T-cell (primary cell): ENCODE results near the gene KRTAP12-4. TPM values are rescaled to one million over a fixed set of nuclear protein-coding genes. Genes with fewer than 3 reads are reported as not detected.

Experiments
- ATAC-seq, 4 experiments: fragments of 200-7000 bp in 3 of 4; fragments of 150-1000 bp in 1 of 4; cut with Tn5 transposase; replicated peaks in 1 of 4; 1 replicate in 3 of 4; 2 replicates in 1 of 4; pipeline ENCODE4 v1.10.0; 2021; ENCODE audit warnings: moderate library complexity in 3 of 4, mild to moderate bottlenecking in 2 of 4, moderate number of reproducible peaks in 1 of 4
- CTCF ChIA-PET, 2 donors: fragments of 300-600 bp; sonication (Branson Sonifier 250); formaldehyde crosslinking; loops; one replicate each; lab custom pipeline; 2022; ENCODE audit warnings: antibody characterized with exemption in 2 of 2; lab: Charles Lee
- POLR2A ChIA-PET, 2 donors: fragments of 300-600 bp; sonication (Branson Sonifier 250); formaldehyde crosslinking; loops; one replicate each; lab custom pipeline; 2022; ENCODE audit warnings: antibody characterized with exemption in 2 of 2; lab: Charles Lee
- DNase-seq, 35 experiments: peaks; one replicate each; pipeline versions ENCODE4 v3.0.0 to v3.0.0-alpha.2; 2013 to 2023
- H3K27ac ChIP-seq: one replicate; pipeline ENCODE4 v1.5.1; 2013; ENCODE audit warnings: low read length
- H3K27me3 ChIP-seq, 2 experiments: replicated peaks in 1 of 2; 1 replicate in 1 of 2; 2 replicates in 1 of 2; pipeline versions ENCODE4 v1.6.1 to v1.7.0; 2013; ENCODE audit warnings: low read length in 1 of 2, mixed read lengths in 1 of 2; ENCODE audit not compliant: control insufficient read depth in 2 of 2, insufficient read depth in 2 of 2; ENCODE audit errors: extremely low read depth in 1 of 2
- H3K36me3 ChIP-seq, 2 donors: 1 replicate in 1 of 2; 2 replicates in 1 of 2; pipeline versions ENCODE4 v1.6.1 to v1.7.0; 2013; ENCODE audit warnings: low read length in 1 of 2; ENCODE audit not compliant: control insufficient read depth in 2 of 2, insufficient read depth in 1 of 2; ENCODE audit errors: extremely low read depth in 1 of 2
- H3K4me1 ChIP-seq, 2 experiments: 1 replicate in 1 of 2; 2 replicates in 1 of 2; pipeline versions ENCODE4 v1.6.1 to v1.7.0; 2013; ENCODE audit warnings: low read length in 2 of 2, mixed read lengths in 1 of 2; ENCODE audit not compliant: insufficient read depth in 2 of 2, control insufficient read depth in 1 of 2; ENCODE audit errors: extremely low read depth in 1 of 2
- H3K4me3 ChIP-seq, 2 donors: 1 replicate in 1 of 2; 2 replicates in 1 of 2; pipeline versions ENCODE4 v1.5.1 to v1.7.0; 2013; ENCODE audit warnings: mild to moderate bottlenecking in 2 of 2, low read length in 1 of 2, moderate library complexity in 1 of 2; ENCODE audit not compliant: control insufficient read depth in 1 of 2; ENCODE audit errors: extremely low read depth in 1 of 2
- H3K9me3 ChIP-seq: 2 replicates; pipeline ENCODE4 v1.7.0; 2013
- H3K27ac Mint-ChIP-seq, 2 donors: one replicate each; pipeline ENCODE4 v1.8.0; 2020 to 2021; ENCODE audit warnings: mild to moderate bottlenecking in 2 of 2, mixed read lengths in 2 of 2
- H3K27me3 Mint-ChIP-seq, 2 donors: one replicate each; pipeline ENCODE4 v1.8.0; 2021 to 2022; ENCODE audit warnings: mixed read lengths in 2 of 2
- H3K36me3 Mint-ChIP-seq: one replicate; pipeline ENCODE4 v1.8.0; 2021; ENCODE audit warnings: mixed read lengths
- H3K4me1 Mint-ChIP-seq, 3 donors: one replicate each; pipeline ENCODE4 v1.8.0; 2020 to 2022; ENCODE audit warnings: mixed read lengths in 3 of 3, mild to moderate bottlenecking in 1 of 3
- H3K4me3 Mint-ChIP-seq, 3 donors: one replicate each; pipeline ENCODE4 v1.8.0; 2020 to 2022; ENCODE audit warnings: mild to moderate bottlenecking in 3 of 3, mixed read lengths in 3 of 3, moderate library complexity in 3 of 3
- H3K9me3 Mint-ChIP-seq, 3 donors: one replicate each; pipeline ENCODE4 v1.8.0; 2020 to 2022; ENCODE audit warnings: mixed read lengths in 3 of 3
- WGBS: methylation state at CpG from one replicate; pipeline ENCODE4 v1.1.5; 2013; ENCODE audit warnings: missing lambda C conversion rate; ENCODE audit not compliant: insufficient coverage; 5-methylcytosine and 5-hydroxymethylcytosine counted together
- total RNA-seq, 35 experiments: library from RNA in 6 of 35; stranded (reverse) in 6 of 35; fragments of 120-200 nt in 1 of 35; gene quantifications; one replicate each; pipeline versions ENCODE4 v1.2.1 to v1.2.4 and lab custom pipeline; 2013 to 2026

The KRTAP12-4 gene, protein sequence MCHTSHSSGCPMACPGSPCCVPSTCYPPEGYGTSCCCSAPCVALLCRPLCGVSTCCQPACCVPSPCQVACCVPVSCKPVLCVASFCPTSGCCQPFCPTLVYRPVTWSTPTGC
- total RNA-seq = not detected
- total RNA-seq (2013) = not detected
- 0 to 0.08 (median 0) reads per million in 29 experiments for total RNA-seq (lab: John Stamatoyannopoulos, UW)

DNA sequence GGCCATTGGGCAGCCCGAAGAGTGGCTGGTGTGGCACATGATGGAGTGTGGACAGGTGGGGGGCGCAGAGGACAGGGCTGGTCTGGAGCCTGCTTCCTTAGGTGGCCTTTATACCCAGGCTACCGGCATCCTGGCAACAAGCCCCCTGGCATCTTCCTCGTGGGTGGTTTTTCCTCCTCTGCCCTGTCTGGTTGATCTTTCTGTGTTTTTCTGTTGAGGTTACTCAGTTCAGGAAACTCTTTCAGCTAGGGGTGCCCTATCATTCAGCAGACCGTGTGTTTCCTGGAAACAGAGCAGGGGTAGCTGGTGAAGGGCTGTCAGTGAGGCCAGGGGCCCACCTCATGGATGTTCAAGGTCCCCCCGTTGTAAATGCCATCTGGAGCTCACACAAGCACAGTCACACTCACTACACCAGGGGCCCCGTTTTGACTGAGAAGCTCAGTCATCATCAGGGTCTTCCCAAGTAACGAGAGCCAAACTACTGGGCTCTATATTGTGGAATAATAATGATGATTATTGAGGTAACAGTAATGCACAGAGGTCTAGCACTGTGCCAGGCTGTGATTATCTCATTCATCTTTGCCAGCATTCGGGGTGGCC lies at the start of gene KRTAP12-4:
KRTAP12-4 (minus strand) TSS at position 84 of the 600 bp plus-strand sequence; CDS start at position 39, 45 bp downstream.
- Histone ChIP-seq H3K4me1 (peaks cover 0 to 66% of the 10 kb centered on the region in 2 experiments), H3K36me3 (no peaks in the 10 kb centered on the region), H3K9me3 (no peaks in the 10 kb centered on the region), H3K27me3 (no peaks in the 10 kb centered on the region), H3K27ac (peak within 1 kb of the TSS; percentile 82), H3K4me3 (no peak within 1 kb of the TSS)
- H3K9me3 Mint-ChIP-seq = peaks cover 10 to 16% (median 14%) of the 10 kb centered on the region in 3 donors
- peaks cover 14% of the 10 kb centered on the region for H3K36me3 Mint-ChIP-seq
- DNase-seq (peak in 3 of 35 experiments; percentile 19 to 40 (median 24)), ATAC-seq (peak in 1 of 4 experiments; percentile 19)
- peak within 1 kb of the TSS; percentile 82 to 92 for H3K27ac Mint-ChIP-seq
- 50% methylated on average over 2 of the region's 9 CpGs for WGBS
- H3K4me1 Mint-ChIP-seq = peaks cover 55 to 70% (median 61%) of the 10 kb centered on the region in 3 donors
- ChIA-PET POLR2A (no interaction called here), CTCF (interaction anchor here in 1 of 2 donors (1.0 kb wide), 1 partner anchor 36 kb away, joined by 4 read pairs; no protein-coding TSS in a partner anchor)
- no peaks in the 10 kb centered on the region for H3K27me3 Mint-ChIP-seq
- H3K4me3 Mint-ChIP-seq = peak within 1 kb of the TSS; percentile 21 to 65 (median 25)

DNA sequence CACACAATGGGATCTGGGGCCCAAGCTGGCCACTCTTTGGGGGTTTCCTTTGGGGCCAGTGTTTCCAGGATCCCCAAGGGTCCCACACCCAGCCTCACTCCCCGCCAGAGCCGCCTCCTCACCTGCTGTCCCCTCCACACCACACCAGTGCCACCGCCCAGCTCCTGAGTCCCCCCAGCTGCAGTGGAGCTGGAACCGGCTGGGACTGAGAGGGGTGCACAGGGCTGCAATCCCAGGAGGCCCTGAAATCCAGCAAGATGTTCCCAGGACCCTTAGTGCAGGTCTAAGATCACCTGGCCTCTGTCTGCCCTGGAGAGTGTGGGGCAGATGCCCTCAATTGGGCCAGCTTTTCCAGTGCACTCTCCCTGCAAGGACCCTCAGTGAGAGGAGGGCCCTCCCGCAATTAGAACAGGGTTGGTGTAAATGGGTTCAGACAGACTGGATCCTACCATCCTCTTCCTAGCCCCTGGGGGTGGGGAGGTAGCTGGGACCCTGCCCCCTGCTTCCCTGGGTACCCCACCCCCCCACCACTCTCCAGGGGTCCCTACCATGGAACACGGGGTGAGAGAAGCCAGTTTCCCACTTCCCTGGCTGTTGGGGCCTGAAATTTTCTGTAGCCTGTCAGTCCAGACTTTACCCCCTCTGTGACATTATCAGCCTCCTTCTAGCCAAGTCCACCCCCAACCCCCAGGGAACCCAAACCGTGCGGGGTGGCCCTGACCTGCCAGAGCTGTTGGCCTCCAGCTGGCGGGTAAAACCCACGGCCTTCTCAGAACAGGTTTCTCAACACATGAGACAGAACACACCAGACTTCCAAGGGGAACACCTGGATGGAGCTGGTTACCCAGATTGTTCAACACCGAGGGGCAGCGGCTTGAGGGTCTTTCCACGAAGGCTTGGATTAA lies 49.5 kb upstream of the KRTAP12-4 start:
- H3K9me3 Mint-ChIP-seq = peaks cover 0 to 8% (median 6%) of the 10 kb centered on the region in 3 donors
- WGBS = 51% methylated on average over 9 of the region's 13 CpGs

DNA sequence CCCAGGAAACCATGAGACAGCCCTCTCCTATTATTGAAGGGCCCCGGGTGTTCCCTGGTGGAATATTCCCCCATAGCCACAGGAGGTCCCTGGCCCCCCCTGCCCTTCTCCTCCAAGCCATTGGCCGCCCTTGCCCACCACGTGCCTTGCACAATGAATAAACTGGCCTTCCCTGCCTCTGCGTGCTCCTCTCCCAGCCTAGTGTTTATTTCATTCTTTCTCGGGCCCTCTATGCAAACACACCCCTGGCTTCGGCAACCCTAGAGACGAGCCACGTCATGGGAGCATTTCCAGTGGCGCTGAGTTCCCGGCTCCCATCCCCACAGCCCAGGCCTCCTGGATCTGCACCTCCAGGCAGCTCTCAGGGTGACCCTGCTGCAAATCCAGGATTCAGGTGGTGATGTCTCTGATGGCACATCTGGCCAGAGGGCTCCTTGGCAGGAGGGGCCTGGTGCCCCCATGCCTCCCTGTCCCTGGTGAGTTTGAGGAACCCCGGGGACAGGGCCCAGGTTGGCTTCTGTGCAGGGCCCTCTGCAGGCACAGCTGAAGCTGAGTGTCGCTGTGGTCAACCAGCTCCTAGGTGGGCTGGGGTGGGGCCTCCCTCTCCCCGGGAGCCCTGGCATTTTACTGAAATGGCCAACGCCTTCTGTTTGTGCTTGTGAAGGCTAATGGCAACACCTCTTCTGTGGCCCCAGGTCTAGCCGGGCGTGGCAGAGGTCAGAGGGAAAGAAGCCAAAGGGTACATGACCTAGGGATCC lies 48.7 kb upstream of the KRTAP12-4 start:
- Mint-ChIP-seq H3K4me3 (no peak overlapping the region), H3K4me1 (peaks cover 0 to 10% (median 2%) of the 10 kb centered on the region in 3 donors), H3K36me3 (peaks cover 8% of the 10 kb centered on the region), H3K27ac (no peak overlapping the region), H3K9me3 (peaks cover 0 to 8% (median 6%) of the 10 kb centered on the region in 3 donors), H3K27me3 (peaks cover 58 to 87% of the 10 kb centered on the region in 2 donors)
- Histone ChIP-seq H3K4me1 (peaks cover 0 to 17% of the 10 kb centered on the region in 2 experiments), H3K36me3 (no peaks in the 10 kb centered on the region), H3K9me3 (no peaks in the 10 kb centered on the region), H3K27ac (no peak overlapping the region), H3K4me3 (no peak overlapping the region), H3K27me3 (peaks cover 15 to 94% of the 10 kb centered on the region in 2 experiments)
- ChIA-PET POLR2A (no interaction called here), CTCF (no interaction called here)
- DNase-seq = peak in 2 of 35 experiments; percentile 2 to 14
- 58% methylated on average over 12 of the region's 16 CpGs for WGBS
- no peak for ATAC-seq

More for the DNA sequence above, 49.5 kb upstream of the KRTAP12-4 start:
- Histone ChIP-seq H3K27ac (no peak overlapping the region), H3K27me3 (peaks cover 16 to 94% of the 10 kb centered on the region in 2 experiments), H3K4me1 (peaks cover 0 to 23% of the 10 kb centered on the region in 2 experiments), H3K36me3 (no peaks in the 10 kb centered on the region), H3K4me3 (no peak overlapping the region), H3K9me3 (no peaks in the 10 kb centered on the region)
- peaks cover 8% of the 10 kb centered on the region for H3K36me3 Mint-ChIP-seq
- ATAC-seq (no peak), DNase-seq (peak in 2 of 35 experiments; percentile 4 to 18)
- ChIA-PET CTCF (no interaction called here), POLR2A (no interaction called here)
- peaks cover under 1 to 15% (median 4%) of the 10 kb centered on the region in 3 donors for H3K4me1 Mint-ChIP-seq
- peaks cover 57 to 86% of the 10 kb centered on the region in 2 donors for H3K27me3 Mint-ChIP-seq
- H3K4me3 Mint-ChIP-seq = no peak overlapping the region
- no peak overlapping the region for H3K27ac Mint-ChIP-seq

DNA sequence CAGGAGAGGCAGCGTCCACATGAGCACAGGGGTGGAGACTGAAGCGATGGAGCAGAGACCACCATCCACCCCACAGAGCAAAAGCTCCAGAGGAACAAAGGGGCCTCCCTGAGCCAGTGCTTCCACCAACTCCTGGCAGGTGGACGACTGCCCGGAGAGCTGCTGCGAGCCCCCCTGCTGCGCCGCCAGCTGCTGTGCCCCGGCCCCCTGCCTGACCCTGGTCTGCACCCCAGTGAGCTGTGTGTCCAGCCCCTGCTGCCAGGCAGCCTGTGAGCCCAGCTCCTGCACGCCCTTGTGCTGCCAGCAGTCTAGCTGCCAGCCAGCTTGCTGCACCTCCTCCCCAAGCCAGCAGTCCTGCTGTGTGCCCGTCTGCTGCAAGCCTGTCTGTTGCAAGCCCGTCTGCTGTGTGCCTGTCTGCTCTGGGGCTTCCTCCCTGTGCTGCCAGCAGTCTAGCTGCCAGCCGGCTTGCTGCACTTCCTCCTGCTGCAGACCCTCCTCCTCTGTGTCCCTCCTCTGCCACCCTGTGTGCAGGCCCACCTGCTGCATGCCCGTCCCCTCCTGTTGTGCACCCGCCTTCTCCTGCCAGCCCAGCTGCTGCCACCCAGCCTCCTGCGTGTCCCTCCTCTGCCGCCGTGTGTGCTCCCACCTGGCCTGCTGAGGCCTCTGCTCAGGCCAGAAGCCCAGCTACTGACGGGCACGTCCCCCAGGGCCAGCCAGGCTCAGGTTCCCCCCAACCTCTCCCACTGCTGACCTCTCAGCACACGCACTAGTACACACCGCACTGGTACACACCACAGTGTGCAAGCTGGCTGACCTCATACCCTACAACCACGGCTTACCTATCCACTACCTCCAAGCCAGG lies 47.9 kb upstream of the KRTAP12-4 start:
- ChIA-PET POLR2A (no interaction called here), CTCF (no interaction called here)
- H3K27ac Mint-ChIP-seq = no peak overlapping the region
- H3K36me3 ChIP-seq = no peaks in the 10 kb centered on the region
- H3K9me3 Mint-ChIP-seq = peaks cover 0 to 8% (median 6%) of the 10 kb centered on the region in 3 donors
- H3K36me3 Mint-ChIP-seq = peaks cover 8% of the 10 kb centered on the region
- peaks cover 66 to 87% of the 10 kb centered on the region in 2 donors for H3K27me3 Mint-ChIP-seq
- no peak overlapping the region for H3K4me3 ChIP-seq
- H3K27ac ChIP-seq = no peak overlapping the region
- peaks cover 0 to 13% (median 6%) of the 10 kb centered on the region in 3 donors for H3K4me1 Mint-ChIP-seq
- DNase-seq = peak in 2 of 35 experiments; percentile 5 to 9
- H3K27me3 ChIP-seq = peaks cover 13 to 94% of the 10 kb centered on the region in 2 experiments
- H3K9me3 ChIP-seq = no peaks in the 10 kb centered on the region
- WGBS = 77% methylated on average over 20 of the region's 22 CpGs
- ATAC-seq = no peak
- H3K4me1 ChIP-seq = peaks cover 0 to 14% of the 10 kb centered on the region in 2 experiments
- no peak overlapping the region for H3K4me3 Mint-ChIP-seq

DNA sequence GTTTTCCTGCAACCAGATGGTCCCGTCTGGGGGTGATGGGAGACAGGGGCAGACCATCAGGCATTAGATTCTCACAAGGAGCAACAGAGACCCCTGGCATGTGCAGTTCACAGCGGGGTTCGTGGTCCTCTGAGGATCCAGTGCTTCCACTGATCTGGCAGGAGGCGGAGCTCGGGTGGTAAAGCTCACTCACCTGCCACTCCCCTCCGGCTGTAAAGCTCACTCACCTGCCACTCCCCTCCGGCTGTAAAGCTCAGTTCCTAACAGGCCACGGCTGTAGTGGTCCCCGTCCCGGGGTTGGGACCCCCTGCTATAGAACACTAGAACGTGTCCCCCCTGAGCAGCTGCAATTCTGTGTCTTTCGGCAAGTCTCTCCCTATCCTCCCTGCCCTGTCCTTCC lies 47.1 kb upstream of the KRTAP12-4 start:
- ATAC-seq (no peak), DNase-seq (no peak)
- ChIA-PET POLR2A (no interaction called here), CTCF (no interaction called here)
- 48% methylated on average over 9 of the region's 12 CpGs for WGBS
- H3K27me3 ChIP-seq = peaks cover 13 to 94% of the 10 kb centered on the region in 2 experiments
- H3K4me3 Mint-ChIP-seq = no peak overlapping the region
- no peaks in the 10 kb centered on the region for H3K36me3 ChIP-seq
- no peak overlapping the region for H3K27ac Mint-ChIP-seq
- H3K4me3 ChIP-seq = no peak overlapping the region
- H3K9me3 Mint-ChIP-seq = peaks cover 0 to 8% (median 6%) of the 10 kb centered on the region in 3 donors
- no peak overlapping the region for H3K27ac ChIP-seq
- H3K4me1 ChIP-seq = peaks cover 0 to 11% of the 10 kb centered on the region in 2 experiments
- H3K9me3 ChIP-seq = no peaks in the 10 kb centered on the region
- peaks cover 0 to 13% (median 6%) of the 10 kb centered on the region in 3 donors for H3K4me1 Mint-ChIP-seq
- H3K36me3 Mint-ChIP-seq = peaks cover 8% of the 10 kb centered on the region
- peaks cover 74 to 89% of the 10 kb centered on the region in 2 donors for H3K27me3 Mint-ChIP-seq
